Osteoblast (primary cell): ENCODE measurements around the gene ADGRD2. TPM values are rescaled to one million over a fixed set of nuclear protein-coding genes. Genes with fewer than 3 reads are reported as not detected.

Source experiments
- DNase-seq: peaks from one replicate; pipeline ENCODE4 v3.0.0; 2011; ENCODE audit warnings: low spot score, mixed read lengths; ENCODE audit not compliant: insufficient read length; ENCODE audit errors: missing footprints
- H2AFZ ChIP-seq: 2 replicates; pipeline ENCODE4 v1.6.0; 2011; ENCODE audit warnings: mild to moderate bottlenecking, low read length
- H3K27ac ChIP-seq: 2 replicates; pipeline ENCODE4 v1.5.1; 2011; ENCODE audit warnings: mild to moderate bottlenecking, low read depth, low read length, moderate library complexity
- H3K27me3 ChIP-seq: 2 replicates; pipeline ENCODE4 v1.6.0; 2012; ENCODE audit warnings: mild to moderate bottlenecking, control low read depth, inconsistent platforms, low read length, moderate library complexity; ENCODE audit not compliant: insufficient read depth
- H3K36me3 ChIP-seq: 2 replicates; pipeline ENCODE4 v1.5.1; 2011; ENCODE audit warnings: mild to moderate bottlenecking, low read length, control low read depth, moderate library complexity; ENCODE audit not compliant: insufficient read depth
- H3K4me1 ChIP-seq: 2 replicates; pipeline ENCODE4 v1.5.1; 2011; ENCODE audit warnings: mild to moderate bottlenecking, low read length, control low read depth, moderate library complexity; ENCODE audit not compliant: insufficient read depth
- H3K4me2 ChIP-seq: 2 replicates; pipeline ENCODE4 v1.6.0; 2011; ENCODE audit warnings: mild to moderate bottlenecking, low read length; ENCODE audit not compliant: insufficient read depth
- H3K4me3 ChIP-seq: fragments of 200-600 bp; sonication (generic); 3 replicates; pipeline ENCODE4 v1.5.1; 2012; ENCODE audit warnings: mild to moderate bottlenecking, low read length, inconsistent platforms; ENCODE audit not compliant: insufficient read depth
- H3K79me2 ChIP-seq: 2 replicates; pipeline ENCODE4 v1.6.0; 2012; ENCODE audit warnings: mild to moderate bottlenecking, low read length, control low read depth, inconsistent platforms; ENCODE audit not compliant: insufficient read depth
- H3K9me3 ChIP-seq: 2 replicates; pipeline ENCODE4 v1.5.1; 2011; ENCODE audit warnings: low read depth, low read length, control low read depth
- H4K20me1 ChIP-seq: 2 replicates; pipeline ENCODE4 v1.6.0; 2012; ENCODE audit warnings: mild to moderate bottlenecking, low read length, control low read depth; ENCODE audit not compliant: insufficient read depth
- CTCF ChIP-seq: IDR thresholded peaks from 2 replicates; pipeline ENCODE4 v1.5.1; 2011; ENCODE audit warnings: mild to moderate bottlenecking, low read depth, low read length, moderate library complexity; ENCODE audit errors: extremely low read depth
- total RNA-seq: library from RNA; depleted of rRNA; stranded (reverse); fragments of >200 nt; gene quantifications from 2 replicates; pipeline ENCODE4 v1.2.3, GENCODE V29; 2012

ADGRD2 gene
- total RNA-seq, 1 donor: not detected

GRCh38 chr9:124468061-124468740, 17.9 kb downstream of the ADGRD2 start:
- TF ChIP-seq CTCF: no peak
- Histone ChIP-seq H4K20me1 (no peaks in the 10 kb centered on the region), H3K4me2 (no peak overlapping the region), H3K4me3 (no peak overlapping the region), H2AFZ (no peak overlapping the region), H3K27me3 (peaks cover 11% of the 10 kb centered on the region), H3K4me1 (no peaks in the 10 kb centered on the region), H3K9me3 (no peaks in the 10 kb centered on the region), H3K36me3 (no peaks in the 10 kb centered on the region), H3K27ac (no peak overlapping the region), H3K79me2 (no peaks in the 10 kb centered on the region)
- no peak for DNase-seq

GRCh38 chr9:124469011-124469832, 19.0 kb downstream of the ADGRD2 start:
- Histone ChIP-seq H3K36me3 (no peaks in the 10 kb centered on the region), H3K4me2 (no peak overlapping the region), H3K9me3 (no peaks in the 10 kb centered on the region), H3K4me1 (no peaks in the 10 kb centered on the region), H3K4me3 (no peak overlapping the region), H3K27ac (no peak overlapping the region), H2AFZ (no peak overlapping the region), H4K20me1 (no peaks in the 10 kb centered on the region), H3K27me3 (peaks cover 9% of the 10 kb centered on the region), H3K79me2 (no peaks in the 10 kb centered on the region)
- TF ChIP-seq CTCF: no peak
- DNase-seq: no peak

- H2AFZ ChIP-seq: no peak overlapping the region
- no peaks in the 10 kb centered on the region for H3K36me3 ChIP-seq
- DNase-seq: no peak
- peaks cover 9% of the 10 kb centered on the region for H3K27me3 ChIP-seq
- no peaks in the 10 kb centered on the region for H3K79me2 ChIP-seq
- H3K4me3 ChIP-seq: no peak overlapping the region
- no peaks in the 10 kb centered on the region for H3K9me3 ChIP-seq
- no peaks in the 10 kb centered on the region for H4K20me1 ChIP-seq
- no peak overlapping the region for H3K27ac ChIP-seq
- TF ChIP-seq CTCF: no peak
- no peak overlapping the region for H3K4me2 ChIP-seq
- no peaks in the 10 kb centered on the region for H3K4me1 ChIP-seq
These were observed 20.1 kb downstream of the ADGRD2 start for GRCh38 chr9:124470306-124470705.

- DNase-seq: no peak
- H3K79me2 ChIP-seq: no peaks in the 10 kb centered on the region
- no peak for TF ChIP-seq CTCF
- no peaks in the 10 kb centered on the region for H3K4me1 ChIP-seq
- H4K20me1 ChIP-seq: no peaks in the 10 kb centered on the region
- H3K4me3 ChIP-seq: no peak overlapping the region
- peaks cover 9% of the 10 kb centered on the region for H3K27me3 ChIP-seq
- no peaks in the 10 kb centered on the region for H3K36me3 ChIP-seq
- H2AFZ ChIP-seq: no peak overlapping the region
- no peaks in the 10 kb centered on the region for H3K9me3 ChIP-seq
- no peak overlapping the region for H3K27ac ChIP-seq
- H3K4me2 ChIP-seq: no peak overlapping the region
These were observed 20.5 kb downstream of the ADGRD2 start for GRCh38 chr9:124470726-124471125.
